Measurements from ENCODE around the gene IQCE. TPM values are rescaled to one million over a fixed set of nuclear protein-coding genes. Genes with fewer than 3 reads are reported as not detected.
"Not testable (repeated sequence)": the region's sequence is repeated elsewhere in the genome, so short reads cannot be mapped to it uniquely, and the experiment has no call there.

IQCE gene
- total RNA-seq, 1 experiment from 2014 or later, result 22.3 TPM

GRCh38 chr7:2542916-2543871 is 15.6 kb upstream of the IQCE start:
- in situ Hi-C loops (cut with HindIII; ENCODE audit: low pct_unique_long_range_greater_than_20kb, low sequenced_read_pairs), result no loop called here
- DNase-seq (ENCODE audit: low read depth, low spot score), result no peak

GRCh38 chr7:2544541-2545188 is 14.1 kb upstream of the IQCE start:
- in situ Hi-C loops (cut with HindIII; ENCODE audit: low pct_unique_long_range_greater_than_20kb, low sequenced_read_pairs), result no loop called here
- no peak for DNase-seq (ENCODE audit: low read depth, low spot score)

GRCh38 chr7:2545746-2546425 is 12.9 kb upstream of the IQCE start:
- no peak for DNase-seq (ENCODE audit: low read depth, low spot score)
- in situ Hi-C loops (cut with HindIII; ENCODE audit: low pct_unique_long_range_greater_than_20kb, low sequenced_read_pairs), result no loop called here

- no peak for DNase-seq (ENCODE audit: low read depth, low spot score)
- in situ Hi-C loops (cut with HindIII; ENCODE audit: low pct_unique_long_range_greater_than_20kb, low sequenced_read_pairs), result no loop called here
These were observed 11.8 kb upstream of the IQCE start for GRCh38 chr7:2546776-2547586.

- in situ Hi-C loops (cut with HindIII; ENCODE audit: low pct_unique_long_range_greater_than_20kb, low sequenced_read_pairs), result no loop called here
- no peak for DNase-seq (ENCODE audit: low read depth, low spot score)
These were observed 7.4 kb upstream of the IQCE start for GRCh38 chr7:2551418-2551817.

DNA sequence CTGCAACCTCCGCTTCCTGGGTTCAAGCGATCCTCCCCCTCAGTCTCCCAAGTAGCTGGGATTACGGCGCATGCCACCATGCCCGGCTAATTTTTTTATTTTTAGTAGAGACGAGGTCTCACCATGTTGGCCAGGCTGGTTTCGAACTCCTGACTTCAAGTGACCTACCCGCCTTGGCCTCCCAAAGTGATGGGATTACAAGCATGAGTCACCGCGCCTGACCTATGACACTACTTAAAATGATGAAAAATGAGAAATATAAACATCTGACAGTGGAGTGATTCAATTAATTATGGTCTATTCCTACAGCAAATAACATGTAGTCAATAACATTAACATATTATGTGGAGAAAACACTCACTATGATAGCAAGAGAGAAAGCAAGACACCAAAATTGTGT is 5.7 kb upstream of the IQCE start:
- DNase-seq (ENCODE audit: low read depth, low spot score), result no peak
- in situ Hi-C loops (cut with HindIII; ENCODE audit: low pct_unique_long_range_greater_than_20kb, low sequenced_read_pairs), result no loop called here

GRCh38 chr7:2553831-2554581 is 4.8 kb upstream of the IQCE start:
- DNase-seq (ENCODE audit: low read depth, low spot score), result no peak
- in situ Hi-C loops (cut with HindIII; ENCODE audit: low pct_unique_long_range_greater_than_20kb, low sequenced_read_pairs), result no loop called here

- no peak for DNase-seq (ENCODE audit: low read depth, low spot score)
- in situ Hi-C loops (cut with HindIII; ENCODE audit: low pct_unique_long_range_greater_than_20kb, low sequenced_read_pairs), result no loop called here
These were observed 4.1 kb upstream of the IQCE start for GRCh38 chr7:2554661-2555111.

- in situ Hi-C loops (cut with HindIII; ENCODE audit: low pct_unique_long_range_greater_than_20kb, low sequenced_read_pairs), result no loop called here
These were observed 3.4 kb upstream of the IQCE start, which contains the start of gene BRAT1 for GRCh38 chr7:2555121-2556052. BRAT1 (minus strand) TSS chr7:2555524; CDS start chr7:2554431, 1,093 bp downstream.

DNA sequence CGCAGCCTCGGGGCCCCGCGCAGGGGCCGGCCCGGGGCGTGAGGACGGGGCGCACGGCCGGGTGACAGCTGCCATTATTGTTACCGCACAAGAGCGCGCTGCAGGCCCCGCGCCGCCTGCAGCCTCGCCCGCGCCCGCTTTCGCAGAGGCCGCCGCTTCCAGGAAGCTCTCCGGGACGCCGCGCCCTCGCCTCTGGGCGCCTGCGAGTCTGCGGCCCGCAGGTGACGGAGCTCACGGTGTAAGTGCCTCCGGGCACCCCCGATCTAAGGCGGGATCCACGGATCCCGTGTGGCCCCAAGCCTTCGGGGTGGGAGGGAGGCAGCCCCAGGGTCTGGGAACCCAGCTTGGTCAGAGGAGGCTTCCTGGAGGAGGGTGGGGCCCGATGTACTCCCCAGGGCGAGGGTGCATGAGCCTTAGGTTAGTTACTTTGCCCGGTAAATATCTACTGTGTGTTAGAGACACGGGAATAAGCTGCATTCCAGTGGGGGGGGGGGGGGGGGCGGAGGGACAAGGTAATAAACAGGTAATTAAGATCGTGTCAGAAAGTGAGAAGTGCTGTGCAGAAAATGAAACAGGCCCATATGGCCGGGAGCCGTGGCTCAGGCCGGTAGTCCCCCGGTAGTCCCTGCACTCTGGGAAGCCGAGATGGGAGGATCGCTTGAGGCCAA is 638 bp downstream of the IQCE start:
- no peak for DNase-seq (ENCODE audit: low read depth, low spot score)
- in situ Hi-C loops (cut with HindIII; ENCODE audit: low pct_unique_long_range_greater_than_20kb, low sequenced_read_pairs), result no loop called here

More at GRCh38 chr7:2555121-2556052, 3.4 kb upstream of the IQCE start, which contains the start of gene BRAT1:
- DNase-seq (ENCODE audit: low read depth, low spot score), result peak; percentile 96

DNA sequence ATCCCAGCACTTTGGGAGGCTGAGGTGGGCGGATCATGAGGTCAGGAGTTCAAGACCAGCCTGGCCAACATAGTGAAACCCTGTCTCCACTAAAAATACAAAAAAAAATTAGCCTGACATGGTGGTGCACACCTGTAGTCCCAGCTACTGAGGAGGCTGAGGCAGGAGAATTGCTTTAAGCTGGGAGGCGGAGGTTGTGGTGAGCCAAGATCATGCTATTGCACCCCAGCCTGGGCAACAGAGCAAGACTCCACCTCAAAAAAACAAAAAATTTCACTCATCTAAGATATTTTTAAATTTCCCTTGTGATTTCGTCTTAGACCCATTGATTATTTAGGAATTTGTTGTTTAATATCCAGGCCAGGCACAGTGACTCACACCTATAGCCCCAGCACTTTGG is 5.2 kb downstream of the IQCE start:
- DNase-seq (ENCODE audit: low read depth, low spot score), result not testable (repeated sequence)

DNA sequence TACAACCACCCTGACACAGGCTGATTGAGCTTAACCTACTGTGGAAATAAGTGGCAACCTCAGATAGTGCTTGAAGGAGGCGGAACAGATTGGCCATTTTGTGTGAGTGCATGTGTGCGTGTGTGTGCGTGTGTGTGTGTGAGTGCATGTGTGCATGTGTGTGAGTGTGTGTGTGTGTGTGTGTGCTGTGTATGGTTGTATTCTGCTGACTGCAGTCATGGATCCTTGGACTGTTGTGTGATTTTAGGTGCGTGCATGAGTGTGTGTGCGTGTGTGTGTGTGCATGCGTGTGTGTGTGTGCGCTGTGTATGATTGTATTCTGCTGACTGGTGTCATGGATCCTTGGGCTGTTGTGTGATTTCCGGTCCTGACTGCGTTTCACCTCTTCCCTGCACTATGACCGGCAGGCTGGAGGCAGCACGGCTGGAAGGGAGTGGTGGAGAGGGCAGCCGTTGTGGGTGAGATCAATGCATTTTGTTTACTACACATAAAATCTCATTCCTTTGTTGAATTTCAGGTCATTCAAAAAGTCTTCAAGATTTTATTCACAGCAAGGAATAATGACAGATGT is 6.3 kb downstream of the IQCE start:
- DNase-seq (ENCODE audit: low read depth, low spot score), result no peak
- in situ Hi-C loops (cut with HindIII; ENCODE audit: low pct_unique_long_range_greater_than_20kb, low sequenced_read_pairs), result no loop called here

More for the DNA sequence above, 5.2 kb downstream of the IQCE start:
- in situ Hi-C loops (cut with HindIII; ENCODE audit: low pct_unique_long_range_greater_than_20kb, low sequenced_read_pairs), result not testable (repeated sequence)

DNA sequence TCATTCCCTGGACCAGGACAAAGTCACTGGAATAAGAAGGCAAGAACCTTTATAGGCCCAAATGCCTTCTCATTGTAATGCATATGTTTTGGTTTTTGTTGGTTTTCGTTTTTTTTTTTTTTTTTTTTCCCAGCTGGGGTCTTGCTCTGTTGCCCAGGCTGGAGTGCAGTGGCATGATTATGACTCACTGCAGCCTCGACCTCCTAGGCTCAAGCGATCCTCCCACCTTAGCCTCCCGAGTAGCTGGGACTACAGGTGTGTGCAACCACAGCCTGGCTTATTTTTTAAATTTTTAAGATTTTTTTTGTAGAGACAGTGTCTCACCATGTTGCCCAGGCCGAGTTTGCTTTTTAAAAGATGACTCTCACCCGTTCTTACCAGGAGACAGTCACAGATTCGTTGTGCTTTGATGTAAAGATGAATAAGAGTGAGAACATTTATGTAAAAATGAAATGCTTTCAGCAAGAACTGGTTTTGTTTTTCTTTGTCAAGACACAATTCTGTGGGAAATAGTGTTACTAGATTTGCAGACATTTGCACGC is 7.6 kb downstream of the IQCE start:
- DNase-seq (ENCODE audit: low read depth, low spot score), result no peak
- in situ Hi-C loops (cut with HindIII; ENCODE audit: low pct_unique_long_range_greater_than_20kb, low sequenced_read_pairs), result no loop called here

DNA sequence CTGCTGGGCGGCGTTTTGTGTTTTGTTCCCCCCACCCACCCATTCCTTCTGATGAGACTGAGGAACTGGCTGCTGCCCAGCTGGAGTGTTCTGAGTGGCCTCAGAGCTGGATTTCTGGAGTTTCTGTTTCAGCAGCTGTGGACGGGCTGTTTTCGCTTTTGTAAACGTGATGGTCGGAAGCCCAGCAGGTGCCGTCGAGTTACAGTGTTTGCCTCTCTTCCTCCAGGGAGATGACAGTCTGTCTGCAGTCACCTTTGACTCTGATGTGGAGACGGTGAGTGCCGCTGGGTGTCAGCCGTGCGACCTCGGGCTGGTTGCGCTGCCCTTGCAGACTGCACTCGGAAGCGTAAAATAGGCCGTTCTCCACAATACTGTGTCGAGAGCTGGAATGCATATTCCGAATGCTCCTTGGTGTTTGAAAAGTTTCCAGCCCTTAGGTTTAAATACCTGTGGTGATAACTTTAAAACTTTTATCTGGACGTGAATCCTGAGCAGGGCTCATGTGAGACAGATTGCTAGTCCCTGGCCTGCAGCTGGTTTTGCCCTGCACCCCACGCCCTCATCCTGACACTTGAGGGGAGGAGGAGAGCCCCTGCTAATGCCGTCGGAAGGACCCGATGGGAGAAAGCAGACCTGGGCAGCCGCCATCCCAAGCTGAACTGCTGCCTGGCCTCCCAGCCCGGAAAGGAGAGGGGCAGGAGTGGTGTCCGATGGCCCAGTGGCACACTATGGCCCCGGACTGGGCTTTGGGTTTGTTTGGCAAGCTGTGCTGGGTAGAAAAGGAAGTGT is 8.3 kb downstream of the IQCE start:
- DNase-seq (ENCODE audit: low read depth, low spot score), result no peak
- in situ Hi-C loops (cut with HindIII; ENCODE audit: low pct_unique_long_range_greater_than_20kb, low sequenced_read_pairs), result no loop called here

Data from SK-MEL-5 (cell line).